Left hindlimb (tissue), 1 donor: ENCODE results near the gene TELO2.

Experiments used
- DNase-seq: peaks from one replicate; pipeline ENCODE4 v3.0.0-alpha.2; 2018

TELO2 gene

DNA sequence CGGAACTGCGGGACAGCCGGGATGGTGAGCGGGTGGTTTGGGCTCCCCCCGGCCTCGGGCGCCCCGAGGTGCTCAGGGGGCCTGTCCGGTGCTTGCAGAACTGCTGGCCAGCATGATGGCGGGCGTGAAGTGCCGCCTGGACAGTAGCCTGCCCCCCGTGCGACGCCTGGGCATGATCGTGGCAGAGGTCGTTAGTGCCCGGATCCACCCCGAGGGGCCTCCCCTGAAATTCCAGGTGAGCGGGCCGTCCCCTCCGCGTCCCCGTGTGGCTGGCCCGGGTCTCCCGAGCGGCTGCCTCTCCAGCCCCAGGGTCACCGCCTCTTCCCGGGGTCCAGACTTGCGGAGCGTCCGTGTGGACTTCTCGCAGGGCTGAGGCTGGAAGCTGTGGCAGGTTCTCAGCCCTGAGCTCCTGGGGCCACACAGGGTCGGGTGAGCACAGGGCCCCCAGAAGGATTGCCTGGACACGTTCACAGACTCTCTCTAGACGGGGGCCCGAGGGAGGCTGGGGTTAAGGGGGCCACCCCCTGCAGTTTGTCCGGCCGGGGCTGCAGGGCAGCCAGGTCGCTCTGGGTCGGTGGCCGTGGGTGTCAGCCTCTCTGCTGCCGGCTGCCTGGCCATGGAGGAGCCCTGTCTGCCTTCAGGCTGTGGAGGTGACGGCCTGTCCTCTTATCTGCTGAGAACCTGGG is 7.4 kb downstream of the TELO2 start:
- peak; percentile 25 for DNase-seq

DNA sequence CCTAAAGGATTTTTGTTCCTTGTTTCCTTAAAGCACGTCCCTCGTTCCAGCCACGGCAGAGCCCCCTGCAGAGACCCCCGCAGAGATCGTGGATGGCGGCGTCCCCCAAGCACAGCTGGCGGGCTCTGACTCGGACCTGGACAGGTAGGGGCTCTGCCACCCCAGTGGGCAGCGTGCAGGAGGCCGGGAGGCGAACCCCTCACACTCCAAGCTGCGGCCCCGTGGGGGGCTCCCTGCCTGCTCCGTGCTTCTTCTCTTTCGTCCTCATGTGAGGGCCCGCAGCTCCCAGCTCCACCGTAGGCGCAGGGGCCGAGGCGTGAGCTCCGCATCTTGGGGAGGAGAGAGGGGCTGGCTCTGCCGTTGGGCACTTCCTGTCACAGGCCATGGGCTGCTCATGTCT is 8.5 kb downstream of the TELO2 start:
- peak; percentile 16 for DNase-seq

DNA sequence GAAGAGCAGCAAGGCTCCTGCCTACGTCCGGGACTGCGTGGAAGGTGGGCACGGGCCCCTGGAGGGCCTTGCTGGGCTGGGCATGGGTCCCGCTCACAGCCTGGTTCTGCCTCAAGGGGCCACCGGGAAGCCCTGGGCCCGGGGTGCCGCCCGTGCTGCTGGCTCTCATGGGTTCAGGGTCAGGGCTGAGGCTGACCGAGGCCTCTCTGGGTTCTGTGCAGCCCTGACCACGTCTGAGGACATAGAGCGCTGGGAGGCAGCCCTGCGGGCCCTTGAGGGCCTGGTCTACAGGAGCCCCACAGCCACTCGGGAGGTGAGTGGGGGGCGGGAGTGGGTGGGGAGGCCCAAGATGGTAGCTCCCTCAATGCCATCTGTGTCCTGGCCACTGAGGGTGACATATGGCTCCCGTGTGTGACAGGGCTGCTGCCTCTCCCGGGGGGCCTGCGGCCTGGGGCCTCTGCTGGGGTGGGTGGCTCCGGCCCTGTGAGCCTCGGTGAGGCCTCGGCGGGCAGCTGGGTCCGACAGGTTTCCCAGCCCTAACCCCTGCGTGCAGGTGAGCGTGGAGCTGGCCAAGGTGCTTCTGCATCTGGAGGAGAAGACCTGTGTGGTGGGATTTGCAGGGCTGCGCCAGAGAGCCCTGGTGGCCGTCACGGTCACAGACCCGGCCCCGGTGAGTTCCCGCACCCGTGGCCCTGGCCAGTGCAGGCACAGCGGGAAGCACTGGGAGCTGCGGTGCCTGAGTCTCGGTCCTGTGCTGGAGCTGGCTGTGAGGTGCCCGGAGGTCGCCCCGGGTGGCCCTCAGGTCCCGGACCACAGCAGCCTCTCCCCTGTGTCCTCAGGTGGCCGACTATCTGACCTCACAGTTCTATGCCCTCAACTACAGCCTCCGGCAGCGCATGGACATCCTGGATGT is 9.2 kb downstream of the TELO2 start:
- DNase-seq, result peak; percentile 19

DNA sequence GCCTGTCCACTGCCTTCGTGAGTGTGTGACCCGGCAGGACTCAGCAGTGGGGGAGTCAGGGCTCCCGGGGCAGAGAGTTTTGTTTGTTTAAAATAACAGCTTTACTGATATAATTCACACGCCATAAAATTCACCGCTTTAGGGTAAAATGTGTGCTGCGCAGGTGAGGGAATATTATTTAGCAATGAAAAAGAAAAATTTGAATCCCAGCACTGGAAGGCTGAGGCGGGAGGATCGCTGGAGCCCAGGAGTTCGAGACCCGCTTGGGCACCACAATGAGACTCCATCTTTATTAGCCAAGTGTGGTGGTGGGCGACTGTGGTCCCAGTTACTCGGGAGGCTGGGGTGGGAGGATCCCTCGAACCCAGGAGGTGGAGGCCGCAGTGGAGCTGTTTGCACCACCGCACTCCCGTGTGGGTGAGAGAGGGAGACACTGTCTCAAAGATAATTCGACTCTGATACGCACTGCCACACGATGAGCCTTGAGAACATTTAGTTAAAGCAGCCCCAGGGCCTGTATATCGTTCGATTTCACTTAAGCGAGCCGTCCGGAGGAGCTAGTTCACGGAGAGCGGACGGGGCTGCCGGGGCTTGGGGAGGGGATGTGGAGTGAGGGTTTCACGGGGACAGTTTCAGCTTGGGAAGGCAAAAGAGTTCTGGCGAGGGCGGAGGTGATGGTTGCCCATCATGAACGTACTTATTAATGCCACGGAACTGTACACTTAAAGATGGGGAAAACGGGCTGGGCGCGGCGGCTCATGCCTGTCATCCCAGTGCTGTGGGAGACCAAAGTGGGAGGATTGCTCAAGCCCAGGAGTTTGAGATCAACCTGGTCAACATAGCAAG is 10.2 kb downstream of the TELO2 start:
- peak; percentile 4 for DNase-seq

DNA sequence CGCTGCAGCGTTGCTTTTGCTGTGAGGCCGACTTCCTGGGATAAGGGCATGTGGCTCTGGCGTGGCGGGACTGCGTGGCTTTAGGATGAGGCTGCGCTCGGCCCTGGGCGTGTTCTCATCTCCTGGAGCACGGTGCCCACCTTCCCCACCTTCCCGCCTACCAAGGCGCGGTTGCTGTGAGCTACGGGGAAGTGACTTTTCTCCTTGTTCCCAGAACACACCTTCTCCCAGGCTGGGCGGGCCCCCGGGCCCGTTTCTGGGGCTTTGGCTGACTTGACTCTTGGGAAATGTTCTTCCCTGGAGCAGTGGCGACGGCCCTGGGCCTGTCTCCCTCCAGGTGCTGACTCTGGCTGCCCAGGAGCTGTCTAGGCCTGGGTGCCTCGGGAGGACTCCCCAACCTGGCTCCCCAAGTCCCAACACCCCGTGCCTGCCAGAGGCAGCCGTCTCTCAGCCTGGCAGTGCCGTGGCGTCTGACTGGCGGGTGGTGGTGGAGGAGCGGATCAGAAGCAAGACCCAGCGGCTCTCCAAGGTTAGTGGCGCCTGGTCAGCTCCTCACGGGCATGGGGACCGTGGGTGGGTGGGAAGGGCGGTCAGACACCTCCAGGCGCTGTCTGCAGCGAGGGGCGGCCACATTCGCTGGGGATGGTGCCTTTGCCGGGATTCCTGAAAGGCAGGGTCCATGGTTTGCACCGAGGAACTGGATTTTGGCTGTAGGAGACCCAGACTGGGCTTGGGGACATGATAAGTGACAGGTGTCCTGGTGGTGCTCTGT is 12.1 kb downstream of the TELO2 start:
- peak; percentile 31 for DNase-seq

DNA sequence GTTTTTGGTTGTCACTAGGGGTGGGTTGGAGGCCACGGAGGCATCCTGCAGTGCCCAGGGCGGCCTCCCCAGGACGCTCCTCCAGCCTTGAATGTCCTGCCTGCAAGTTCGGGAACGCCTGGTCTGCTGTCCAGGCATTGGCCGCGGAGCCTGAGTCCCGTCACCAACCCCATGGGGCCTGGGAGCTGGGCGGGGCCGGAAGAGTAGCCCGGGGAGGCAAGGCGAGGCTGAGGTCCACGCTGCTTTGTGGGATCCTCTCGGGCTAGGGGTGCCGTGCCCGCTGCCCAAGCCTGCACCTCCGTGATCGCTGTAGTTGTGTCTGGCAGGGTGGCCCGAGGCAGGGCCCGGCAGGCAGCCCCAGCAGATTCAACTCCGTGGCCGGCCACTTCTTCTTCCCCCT is 12.8 kb downstream of the TELO2 start:
- DNase-seq, result no peak

DNA sequence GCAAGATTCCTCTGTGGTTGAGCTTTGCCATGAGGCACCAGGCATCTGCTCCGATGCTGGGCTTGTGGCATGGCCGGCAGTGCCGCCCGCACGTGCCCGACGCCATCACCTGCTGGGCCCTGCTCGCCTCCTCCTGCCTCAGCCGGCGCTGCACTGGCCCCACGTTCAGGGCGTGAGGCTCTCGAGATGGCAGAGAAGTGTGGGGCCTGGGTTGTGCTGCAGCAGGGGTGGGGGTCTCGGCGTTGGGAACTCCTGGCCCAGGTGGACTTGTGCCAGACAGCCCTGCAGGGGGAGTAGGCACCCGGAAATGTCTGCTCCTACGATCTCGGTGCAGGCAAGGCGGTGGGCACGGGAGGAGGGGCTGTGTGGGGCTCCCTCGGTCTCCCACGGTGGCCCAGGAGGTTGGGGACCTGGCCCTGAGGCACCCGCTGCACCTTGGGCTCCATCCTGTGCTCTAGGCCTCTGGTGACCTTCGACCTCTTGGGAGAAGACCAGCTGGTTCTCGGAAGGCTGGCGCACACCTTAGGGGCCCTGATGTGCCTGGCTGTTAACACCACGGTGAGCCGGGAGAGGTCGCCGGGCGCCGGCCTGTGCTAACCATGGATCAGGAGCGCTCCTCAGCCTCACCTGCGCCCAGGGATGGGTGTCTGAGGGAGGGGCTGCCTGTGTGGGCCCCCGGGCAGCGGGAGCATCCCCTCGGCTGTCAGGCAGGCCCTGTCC is 13.5 kb downstream of the TELO2 start:
- no peak for DNase-seq

DNA sequence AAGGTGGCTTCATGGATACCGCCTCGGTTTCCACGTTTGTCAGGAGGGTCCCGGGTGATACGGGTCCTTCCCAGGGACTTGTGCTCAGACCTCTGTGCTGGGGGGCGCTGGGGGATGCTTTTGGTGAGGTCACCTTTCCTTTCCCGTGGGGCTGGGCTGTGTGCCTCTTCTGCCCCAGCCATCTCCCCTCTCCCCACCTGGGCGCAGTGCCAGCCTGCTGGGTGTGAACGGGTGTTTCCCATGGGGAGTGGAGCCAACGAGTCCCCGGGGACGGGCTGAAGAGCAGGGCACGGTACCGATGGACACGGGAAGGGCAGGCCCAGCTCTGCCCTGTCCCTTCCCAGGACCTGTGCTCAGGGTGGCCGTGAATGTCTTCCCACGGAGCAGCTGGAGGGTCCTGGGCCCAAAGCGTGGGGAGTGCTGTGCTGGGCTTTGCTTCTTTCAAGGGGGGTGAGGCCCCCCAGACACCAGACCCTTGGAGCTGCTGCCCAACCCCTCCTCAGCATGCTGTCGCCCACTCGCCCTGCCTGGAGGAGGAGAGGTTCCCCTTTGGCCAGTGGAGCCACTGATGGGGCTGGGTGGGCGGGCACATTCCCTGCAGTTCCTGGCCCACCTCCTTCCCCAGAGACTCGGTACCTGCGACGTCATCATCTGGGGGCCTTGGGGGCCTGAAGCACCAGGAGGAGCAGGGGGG is 15.5 kb downstream of the TELO2 start:
- no peak for DNase-seq

DNA sequence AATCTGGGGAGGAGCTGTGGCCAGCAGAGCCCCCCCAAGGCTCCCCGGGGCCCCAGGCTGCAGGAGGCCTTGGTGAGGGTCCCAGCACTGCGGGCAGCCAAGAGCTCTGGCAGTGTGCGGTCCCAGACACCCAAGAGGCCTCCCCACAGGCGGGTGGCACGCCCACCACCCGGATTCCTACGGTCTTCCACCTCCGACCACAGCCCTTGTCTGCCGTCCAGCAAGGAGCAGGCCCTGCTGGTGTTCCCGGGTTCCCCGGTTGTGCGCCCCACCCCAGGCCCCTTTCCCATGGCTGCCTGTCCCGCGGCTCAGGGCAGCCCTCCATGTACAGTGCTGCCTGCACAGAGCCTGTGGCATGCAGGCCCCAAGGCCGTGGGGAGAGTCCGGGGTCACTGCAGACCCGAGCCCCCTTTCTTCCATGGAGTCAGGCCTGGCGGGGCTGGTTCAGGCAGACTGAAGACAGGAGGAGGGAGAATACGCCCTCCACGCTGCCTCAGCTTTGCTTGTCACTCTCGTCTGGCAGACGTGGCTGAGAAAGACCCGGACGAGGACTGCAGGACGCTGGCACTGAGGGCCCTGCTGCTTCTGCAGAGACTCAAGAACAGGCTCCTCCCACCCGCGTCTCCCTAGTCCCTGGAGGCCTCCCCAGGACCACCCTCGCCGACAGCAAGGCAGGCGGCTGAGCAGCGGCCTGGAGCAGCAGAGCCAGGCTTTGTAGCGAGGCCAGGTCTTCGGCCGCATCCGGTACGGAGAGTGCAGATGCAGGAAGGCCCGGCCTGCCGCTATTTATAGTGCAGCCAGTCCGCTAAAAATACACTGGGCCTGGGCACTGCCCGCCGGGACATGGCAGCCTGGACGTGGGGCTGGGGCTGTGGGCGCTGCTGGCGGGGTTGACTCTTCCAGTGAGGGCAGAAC is 16.4 kb downstream of the TELO2 start:
- DNase-seq, result no peak

DNA sequence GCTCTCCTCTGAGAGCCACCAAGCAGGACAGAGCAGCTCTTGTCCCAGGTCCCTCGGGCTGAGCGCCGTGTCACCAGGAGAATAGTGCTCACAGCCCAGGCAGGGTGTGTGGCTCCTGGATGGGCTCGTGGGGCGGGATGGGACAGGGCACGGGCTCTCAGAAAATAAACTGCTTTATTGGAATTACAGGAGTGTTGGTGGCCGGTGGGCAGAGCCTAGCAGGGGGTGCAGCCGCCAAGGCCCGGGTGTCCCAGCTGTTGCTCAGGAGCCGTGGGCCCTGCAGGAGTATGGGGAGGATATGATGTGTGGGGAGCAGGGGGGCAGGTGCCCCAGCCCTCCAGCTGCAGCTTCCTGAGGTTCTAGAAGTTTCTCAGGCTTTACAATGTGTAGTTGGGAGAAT is 17.1 kb downstream of the TELO2 start:
- no peak for DNase-seq

DNA sequence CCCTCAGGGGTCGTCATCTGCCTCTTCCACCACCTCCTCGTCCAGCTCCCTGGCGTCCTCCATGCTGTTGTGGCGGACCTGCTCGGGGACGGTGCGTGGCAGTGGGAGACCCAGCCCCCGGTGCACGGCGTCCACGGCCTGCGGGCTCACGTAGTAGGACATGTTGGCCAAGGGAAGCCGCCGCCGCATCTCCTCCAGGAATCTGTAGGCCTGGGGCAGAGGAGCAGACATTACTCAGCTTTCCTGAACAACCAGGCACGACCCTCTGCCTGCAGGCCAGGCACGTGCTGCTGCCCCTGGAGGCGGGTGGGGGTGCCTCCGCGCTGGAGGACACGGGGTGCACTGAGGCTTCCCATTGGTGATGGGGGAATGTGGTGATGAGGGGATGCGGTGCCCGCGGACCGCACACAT is 17.8 kb downstream of the TELO2 start:
- no peak for DNase-seq

DNA sequence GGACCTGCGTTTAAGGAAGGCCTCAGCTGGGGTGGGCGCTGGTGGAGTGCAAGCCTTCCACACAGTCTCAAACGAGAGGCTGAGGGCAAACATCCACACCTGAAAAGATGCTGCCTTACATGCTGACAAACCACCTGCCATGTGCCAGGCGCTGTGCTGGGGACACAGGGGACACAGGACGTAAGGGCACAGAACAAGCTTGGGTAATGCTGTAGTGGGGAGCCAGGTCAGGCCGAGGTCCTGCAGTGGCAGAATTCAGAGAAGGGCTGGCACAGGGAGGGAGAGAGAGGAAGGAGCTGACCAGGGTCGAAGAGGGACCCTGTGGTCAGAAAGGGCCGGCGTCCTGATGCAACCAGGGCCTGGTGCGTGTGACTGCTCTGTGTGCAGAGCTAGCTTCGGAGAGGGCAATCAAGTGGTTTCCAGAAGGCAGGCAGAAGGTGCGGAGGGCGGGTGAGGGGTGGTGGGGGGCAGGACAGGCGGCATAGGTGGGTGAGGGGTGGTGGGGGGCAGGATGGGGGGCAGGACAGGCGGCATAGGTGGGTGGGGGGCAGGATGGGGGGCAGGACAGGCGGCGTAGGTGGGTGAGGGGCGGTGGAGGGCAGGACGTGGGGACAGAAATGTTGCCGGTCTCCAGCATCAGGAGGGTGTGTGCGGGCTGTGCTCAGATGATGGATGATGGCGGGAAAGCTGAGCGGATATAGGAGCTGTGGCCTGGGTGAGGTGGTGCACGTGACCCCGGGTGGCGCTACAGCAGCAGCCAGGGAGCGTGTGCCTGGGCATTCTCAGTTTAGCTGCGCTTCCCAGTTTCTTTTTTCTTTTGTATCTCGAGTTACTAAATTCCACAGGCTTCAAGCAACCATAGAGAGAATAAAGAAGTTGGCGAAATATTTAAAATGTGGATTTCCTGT is 18.8 kb downstream of the TELO2 start:
- DNase-seq, result no peak

DNA sequence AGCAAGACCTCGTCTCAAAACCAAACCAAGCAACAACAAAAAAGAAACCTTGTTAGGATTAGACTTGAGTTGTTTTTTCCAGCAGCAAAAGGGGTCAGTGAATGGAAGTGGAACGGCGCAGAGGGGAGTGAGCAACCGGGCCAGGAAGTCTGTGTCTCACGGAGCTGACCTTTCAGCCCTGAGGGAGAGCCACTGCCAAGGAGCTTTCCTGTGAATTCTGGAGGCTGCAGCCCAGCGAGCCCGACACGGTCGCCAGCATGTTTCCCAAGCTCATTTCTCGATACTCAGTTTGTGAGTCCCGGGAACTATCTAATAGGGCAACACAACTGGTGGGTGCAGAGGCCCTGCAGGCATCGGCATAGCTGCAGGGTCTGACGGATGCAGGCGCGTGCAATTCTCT is 19.6 kb downstream of the TELO2 start:
- DNase-seq, result no peak

DNA sequence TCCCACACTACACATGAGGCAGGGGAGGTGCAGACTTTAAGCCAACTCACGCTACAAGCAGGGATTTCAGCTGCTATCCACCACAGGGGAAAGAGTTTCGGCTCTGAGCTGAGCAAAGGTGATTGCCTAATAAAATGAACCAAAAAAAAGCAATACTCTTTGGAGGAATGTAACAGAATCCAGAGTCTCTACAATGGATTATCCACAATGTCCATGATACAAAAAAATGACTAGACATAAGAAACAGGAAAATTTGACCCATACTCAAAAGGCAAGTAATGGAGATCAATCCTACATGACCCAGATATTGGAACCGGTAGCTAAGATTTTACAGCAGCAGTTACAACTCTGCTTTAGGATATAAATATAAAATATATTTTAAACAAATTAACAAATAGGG is 21.3 kb downstream of the TELO2 start:
- no peak for DNase-seq

DNA sequence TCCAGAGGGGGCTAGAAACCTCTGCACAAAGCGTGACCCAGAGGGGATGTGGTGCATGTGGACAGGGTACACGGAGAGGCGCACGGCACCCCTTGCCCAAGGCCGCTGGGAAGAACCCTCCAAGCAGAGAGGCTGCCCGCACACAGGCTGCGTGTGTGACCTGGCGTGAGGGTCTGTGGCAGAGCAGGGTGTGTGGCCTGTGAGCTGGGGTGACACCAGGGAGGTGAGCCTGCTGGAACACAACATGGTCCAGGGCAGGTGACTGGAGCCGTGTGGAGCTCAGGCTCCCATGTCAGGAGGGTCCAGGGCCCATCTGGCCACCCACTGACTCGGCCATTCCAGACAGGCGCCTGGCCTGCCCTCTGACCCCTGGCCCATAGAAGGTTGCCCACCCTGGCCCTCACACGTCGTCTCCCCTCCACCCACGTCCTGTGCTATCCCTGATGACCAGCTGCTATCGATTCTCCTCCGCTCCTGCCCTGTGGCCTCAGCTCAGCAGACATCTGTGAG is 25.5 kb downstream of the TELO2 start:
- no peak for DNase-seq

DNA sequence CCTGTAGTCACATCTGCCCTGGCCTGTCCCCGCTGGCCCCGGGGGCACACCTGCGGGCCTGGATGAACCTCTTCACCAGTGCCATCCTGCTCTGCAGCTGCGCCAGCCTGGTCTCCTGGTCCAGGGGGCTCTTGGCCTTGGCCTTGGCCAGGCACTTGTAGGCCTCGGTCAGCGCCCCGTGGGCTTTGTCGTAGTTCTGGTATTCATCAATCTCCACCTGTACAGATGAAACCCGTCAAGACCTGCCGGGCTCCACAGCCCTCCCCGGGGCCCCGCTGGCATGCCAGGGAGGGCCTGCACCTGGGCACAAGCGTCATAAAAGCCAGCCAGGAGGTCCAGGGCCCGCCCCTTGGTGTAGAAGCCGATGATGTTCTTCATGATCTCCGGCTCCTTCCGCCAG is 26.7 kb downstream of the TELO2 start:
- no peak for DNase-seq

DNA sequence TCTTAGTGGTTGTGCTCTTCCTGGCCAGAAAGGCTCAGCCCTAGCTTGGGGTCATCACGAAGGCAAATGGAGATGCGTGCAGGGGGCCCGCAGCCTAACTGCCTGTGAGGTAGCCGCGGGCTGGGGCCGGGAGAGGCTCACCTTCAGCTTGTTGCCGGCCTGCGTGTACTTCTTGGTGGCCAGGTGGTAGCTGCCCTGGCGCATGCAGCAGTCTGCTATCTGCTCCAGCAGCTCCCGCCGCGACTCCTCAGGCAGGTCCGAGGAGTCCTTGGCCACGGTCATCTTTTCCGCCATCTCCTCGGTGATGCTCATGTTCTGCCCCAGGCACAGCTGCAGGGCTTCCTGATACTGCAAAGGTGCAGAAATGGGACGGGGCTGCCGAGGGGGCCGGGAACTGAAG is 27.3 kb downstream of the TELO2 start:
- DNase-seq, result no peak

DNA sequence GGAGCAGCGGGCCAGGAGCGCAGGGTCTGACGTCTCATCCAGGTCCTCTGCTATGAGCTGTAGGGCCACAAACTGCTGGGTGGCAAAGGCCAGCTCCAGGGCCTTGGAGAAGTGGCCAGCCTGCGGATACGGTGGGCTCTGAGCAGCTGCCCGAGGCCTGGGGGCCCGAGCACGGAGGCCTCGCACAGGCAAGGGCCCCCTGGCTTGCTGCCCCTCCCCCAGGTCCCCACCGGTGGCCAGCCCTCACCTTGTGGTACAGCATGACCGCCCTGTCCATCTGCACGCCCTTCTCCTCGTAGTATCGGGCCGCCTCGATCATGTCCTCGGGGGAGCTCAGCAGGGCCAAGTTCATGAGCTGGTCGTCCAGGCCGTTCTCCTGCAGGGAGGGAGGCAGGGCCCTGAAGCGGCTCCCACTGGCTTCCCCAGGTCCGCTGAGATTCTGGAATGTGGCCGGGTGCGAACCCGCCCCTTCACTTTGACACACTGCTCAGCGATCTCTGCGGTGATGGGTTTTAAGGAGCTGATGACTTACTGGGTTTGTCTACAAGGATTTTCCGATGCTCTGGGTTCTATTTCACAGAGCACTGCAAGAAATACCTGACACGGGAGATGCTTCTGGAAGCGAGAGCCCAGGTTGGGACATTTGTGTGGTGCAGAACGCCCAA is 30.6 kb downstream of the TELO2 start:
- DNase-seq, result no peak
